Osteocyte (in vitro differentiated cells): Measurements from ENCODE around the gene RAB25. TPM values are rescaled to one million over a fixed set of nuclear protein-coding genes. Genes with fewer than 3 reads are reported as not detected.

Experiments
- DNase-seq: peaks from one replicate; pipeline ENCODE4 v3.0.0; 2021; ENCODE audit warnings: mixed read lengths; ENCODE audit not compliant: unreplicated experiment; ENCODE audit errors: extremely low spot score
- H3K27ac Mint-ChIP-seq: one replicate; pipeline ENCODE4 v1.8.0; 2021; ENCODE audit warnings: mild to moderate bottlenecking, mixed read lengths; ENCODE audit not compliant: unreplicated experiment
- H3K27me3 Mint-ChIP-seq: one replicate; pipeline ENCODE4 v1.8.0; 2021; ENCODE audit warnings: mixed read lengths; ENCODE audit not compliant: unreplicated experiment
- H3K36me3 Mint-ChIP-seq: one replicate; pipeline ENCODE4 v1.8.0; 2021; ENCODE audit warnings: mixed read lengths; ENCODE audit not compliant: unreplicated experiment
- H3K4me1 Mint-ChIP-seq: one replicate; pipeline ENCODE4 v1.8.0; 2021; ENCODE audit warnings: mixed read lengths; ENCODE audit not compliant: unreplicated experiment
- H3K4me3 Mint-ChIP-seq: one replicate; pipeline ENCODE4 v1.8.0; 2021; ENCODE audit warnings: mild to moderate bottlenecking, moderate library complexity, mixed read lengths; ENCODE audit not compliant: unreplicated experiment
- H3K9me3 Mint-ChIP-seq: one replicate; pipeline ENCODE4 v1.8.0; 2021; ENCODE audit warnings: mixed read lengths; ENCODE audit not compliant: unreplicated experiment
- total RNA-seq: library from RNA; stranded (reverse); gene quantifications from 2 replicates; pipeline ENCODE4 v1.2.1, GENCODE V29; 2021
- TF ChIP-seq, protein P1 (sequence below): fragments of 200-600 bp; sonication (generic); IDR thresholded peaks from 2 replicates; pipeline ENCODE4 v1.5.0; 2021; ENCODE audit warnings: antibody characterized with exemption, mild to moderate bottlenecking, moderate library complexity

Gene RAB25
- total RNA-seq, 1 donor from 2014 or later = not detected

DNA sequence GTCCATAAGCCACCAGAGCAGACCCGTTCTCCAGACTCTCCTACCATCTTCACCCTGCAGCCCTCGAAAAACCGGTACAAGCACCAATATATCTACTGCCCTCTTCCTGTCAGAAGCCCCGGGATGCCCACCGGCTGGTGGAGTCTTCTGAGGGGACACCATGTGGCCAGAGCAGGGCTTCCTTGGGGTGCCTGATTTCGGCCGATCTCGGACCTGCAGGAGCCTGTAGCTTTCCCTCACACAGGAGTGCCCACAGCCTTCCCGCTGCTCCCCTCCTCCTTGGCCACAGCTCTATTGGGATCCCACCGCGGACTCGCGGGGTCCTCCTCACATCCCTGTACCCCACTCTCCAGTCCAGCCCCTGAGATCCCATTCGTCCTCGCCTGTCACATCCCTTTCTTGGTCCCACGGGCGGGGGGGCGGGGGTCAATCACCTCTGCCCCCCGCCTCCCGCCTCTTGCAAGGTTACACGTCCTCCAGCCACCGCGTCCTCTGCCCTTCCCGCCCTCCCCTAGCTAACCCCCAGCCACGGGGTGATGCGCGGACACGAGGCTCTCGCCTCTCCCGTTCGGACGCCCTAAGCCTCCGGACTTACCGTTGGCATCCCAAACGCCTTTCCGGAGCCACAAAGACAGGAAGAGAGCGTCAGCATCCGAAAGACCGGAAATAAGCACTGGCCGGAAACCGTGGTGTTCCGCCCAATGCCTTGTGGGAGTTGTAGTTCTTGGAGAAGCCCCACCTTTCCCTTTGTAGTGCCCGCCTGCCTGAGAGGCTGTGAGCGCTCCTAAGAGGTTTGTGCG, 40.5 kb upstream of the RAB25 start, which contains the start of gene SSR2:
Gene SSR2, minus strand, starts transcription at position 659 of the 800 bp plus-strand sequence. CDS start 784 bp downstream, outside the sequence.
- Mint-ChIP-seq H3K36me3 (peaks cover 15% of the 10 kb centered on the region), H3K27ac (peak within 1 kb of the TSS; percentile 83), H3K4me1 (peaks cover 16% of the 10 kb centered on the region), H3K27me3 (peaks cover 9% of the 10 kb centered on the region), H3K9me3 (no peaks in the 10 kb centered on the region), H3K4me3 (peak within 1 kb of the TSS; percentile 96)
- DNase-seq = peak; percentile 91
- TF ChIP-seq, protein P1, sequence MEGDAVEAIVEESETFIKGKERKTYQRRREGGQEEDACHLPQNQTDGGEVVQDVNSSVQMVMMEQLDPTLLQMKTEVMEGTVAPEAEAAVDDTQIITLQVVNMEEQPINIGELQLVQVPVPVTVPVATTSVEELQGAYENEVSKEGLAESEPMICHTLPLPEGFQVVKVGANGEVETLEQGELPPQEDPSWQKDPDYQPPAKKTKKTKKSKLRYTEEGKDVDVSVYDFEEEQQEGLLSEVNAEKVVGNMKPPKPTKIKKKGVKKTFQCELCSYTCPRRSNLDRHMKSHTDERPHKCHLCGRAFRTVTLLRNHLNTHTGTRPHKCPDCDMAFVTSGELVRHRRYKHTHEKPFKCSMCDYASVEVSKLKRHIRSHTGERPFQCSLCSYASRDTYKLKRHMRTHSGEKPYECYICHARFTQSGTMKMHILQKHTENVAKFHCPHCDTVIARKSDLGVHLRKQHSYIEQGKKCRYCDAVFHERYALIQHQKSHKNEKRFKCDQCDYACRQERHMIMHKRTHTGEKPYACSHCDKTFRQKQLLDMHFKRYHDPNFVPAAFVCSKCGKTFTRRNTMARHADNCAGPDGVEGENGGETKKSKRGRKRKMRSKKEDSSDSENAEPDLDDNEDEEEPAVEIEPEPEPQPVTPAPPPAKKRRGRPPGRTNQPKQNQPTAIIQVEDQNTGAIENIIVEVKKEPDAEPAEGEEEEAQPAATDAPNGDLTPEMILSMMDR = no peak

DNA sequence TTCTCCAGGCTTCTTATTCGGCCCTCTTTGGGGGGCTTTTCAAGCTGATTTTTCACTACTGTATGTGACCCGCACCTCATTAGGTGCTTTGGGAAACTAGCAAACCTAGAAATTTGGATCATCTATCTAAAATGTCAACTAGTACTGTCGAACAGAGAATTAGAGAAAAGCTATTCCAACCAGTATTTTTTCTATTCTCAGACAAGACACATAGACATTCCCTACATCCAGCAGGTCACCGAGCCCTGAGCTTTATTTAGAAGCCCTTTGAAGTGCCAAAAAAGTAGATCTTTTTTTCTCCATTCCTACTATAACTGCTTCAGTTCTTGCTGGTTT, 39.9 kb upstream of the RAB25 start:
- peaks cover 15% of the 10 kb centered on the region for H3K36me3 Mint-ChIP-seq
- H3K4me1 Mint-ChIP-seq = peaks cover 17% of the 10 kb centered on the region
- DNase-seq = no peak
- H3K27me3 Mint-ChIP-seq = peaks cover 9% of the 10 kb centered on the region
- H3K4me3 Mint-ChIP-seq = peak overlapping the region; percentile 96
- no peaks in the 10 kb centered on the region for H3K9me3 Mint-ChIP-seq
- no peak overlapping the region for H3K27ac Mint-ChIP-seq
- TF ChIP-seq, protein P1 = no peak

DNA sequence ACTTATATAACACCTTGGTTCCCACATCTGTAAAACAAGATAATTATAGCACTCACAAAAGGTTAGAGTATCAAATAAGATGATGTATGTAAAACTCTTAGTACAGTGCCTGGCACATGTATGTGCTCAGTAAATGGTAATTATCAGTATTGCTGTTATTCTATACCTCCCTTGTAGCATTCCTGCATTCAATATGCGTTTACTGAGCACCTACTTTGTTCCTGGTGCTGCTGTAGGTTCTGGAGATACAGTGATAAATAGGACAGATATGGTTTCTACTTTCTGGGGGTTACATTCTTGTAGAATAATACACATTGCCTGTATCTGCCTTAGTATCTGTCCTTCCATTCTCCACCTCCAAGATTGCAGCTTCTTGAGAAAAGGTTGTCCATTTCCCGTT, 39.0 kb upstream of the RAB25 start:
- Mint-ChIP-seq H3K27ac (no peak overlapping the region), H3K27me3 (peaks cover 9% of the 10 kb centered on the region), H3K9me3 (no peaks in the 10 kb centered on the region), H3K4me1 (peaks cover 17% of the 10 kb centered on the region), H3K36me3 (peaks cover 10% of the 10 kb centered on the region), H3K4me3 (peak overlapping the region; percentile 33)
- TF ChIP-seq, protein P1 = no peak
- no peak for DNase-seq

DNA sequence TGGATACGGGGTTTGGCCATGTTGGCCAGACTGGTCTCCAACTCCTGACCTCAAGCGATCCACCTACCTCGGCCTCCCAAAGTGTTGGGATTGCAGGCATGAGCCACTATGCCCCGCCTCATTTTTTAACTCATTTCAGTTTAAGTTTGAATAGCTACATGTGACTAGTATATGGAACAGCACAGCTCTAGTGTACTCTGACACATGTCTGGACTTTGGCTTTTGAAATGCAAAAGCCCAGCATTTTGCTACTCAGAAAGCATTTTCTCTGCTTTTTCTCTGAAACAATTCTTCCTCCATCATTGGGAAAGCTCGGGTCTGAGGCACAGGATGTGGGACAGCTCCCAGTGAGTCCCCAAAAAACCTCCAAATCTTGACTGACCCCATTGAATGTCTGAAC, 36.2 kb upstream of the RAB25 start:
- no peaks in the 10 kb centered on the region for H3K9me3 Mint-ChIP-seq
- TF ChIP-seq, protein P1 = no peak
- H3K27me3 Mint-ChIP-seq = peaks cover 9% of the 10 kb centered on the region
- no peak overlapping the region for H3K27ac Mint-ChIP-seq
- H3K36me3 Mint-ChIP-seq = peaks cover 1% of the 10 kb centered on the region
- no peak overlapping the region for H3K4me3 Mint-ChIP-seq
- peaks cover 8% of the 10 kb centered on the region for H3K4me1 Mint-ChIP-seq
- no peak for DNase-seq

DNA sequence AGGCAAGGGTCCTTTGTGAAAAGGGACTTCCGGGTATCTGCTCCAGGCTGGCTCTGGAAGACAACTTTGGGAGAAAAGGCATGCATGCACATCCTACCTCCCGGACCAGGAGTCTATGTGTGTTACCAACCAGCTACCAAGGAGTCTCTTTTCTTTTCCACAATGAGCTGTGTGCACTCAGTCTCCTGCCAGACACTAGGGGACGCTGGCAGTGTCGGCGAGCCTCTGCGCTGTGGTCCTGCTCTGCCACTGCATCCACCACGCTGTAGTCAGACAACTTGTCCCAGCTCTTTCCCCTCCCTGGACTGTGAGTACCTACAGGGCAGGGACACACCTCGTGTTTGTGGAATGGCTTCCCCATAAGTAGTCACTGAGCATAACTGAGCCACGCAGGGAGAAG, 35.1 kb upstream of the RAB25 start:
- Mint-ChIP-seq H3K4me3 (no peak overlapping the region), H3K9me3 (no peaks in the 10 kb centered on the region), H3K36me3 (no peaks in the 10 kb centered on the region), H3K27me3 (peaks cover 9% of the 10 kb centered on the region), H3K4me1 (peaks cover 2% of the 10 kb centered on the region), H3K27ac (no peak overlapping the region)
- no peak for DNase-seq
- TF ChIP-seq, protein P1 = peak; percentile 59
